GM23338 (cell line): Measurements from ENCODE around the gene EPHB3. TPM values are rescaled to one million over a fixed set of nuclear protein-coding genes. Genes with fewer than 3 reads are reported as not detected.

ENCODE experiments used
- ATAC-seq: fragments of 200-7000 bp; cut with Tn5 transposase; 3 replicates; pipeline ENCODE4 v1.9.1; 2020
- DNase-seq: peaks from one replicate; pipeline ENCODE4 v3.0.0-alpha.2; 2015; ENCODE audit warnings: low spot score
- H2AFZ ChIP-seq: fragments of 200-600 bp; sonication (generic); 2 replicates; pipeline ENCODE4 v1.8.0; 2016; ENCODE audit warnings: antibody characterized with exemption, mild to moderate bottlenecking, moderate library complexity
- H3F3A ChIP-seq: fragments of 200-600 bp; sonication (generic); replicated peaks from 2 replicates; pipeline ENCODE4 v1.8.0; 2017; ENCODE audit warnings: antibody characterized with exemption, mixed run types, low read depth
- H3K27ac ChIP-seq: fragments of 200-600 bp; sonication (generic); 2 replicates; pipeline ENCODE4 v1.6.1; 2016; ENCODE audit warnings: low read depth
- H3K27me3 ChIP-seq: fragments of 200-600 bp; sonication (generic); 2 replicates; pipeline ENCODE4 v1.8.0; 2016; ENCODE audit warnings: mild to moderate bottlenecking, mixed run types, moderate library complexity; ENCODE audit not compliant: insufficient read depth
- H3K36me3 ChIP-seq: fragments of 200-600 bp; sonication (generic); 2 replicates; pipeline ENCODE4 v1.8.0; 2016; ENCODE audit warnings: mild to moderate bottlenecking; ENCODE audit not compliant: insufficient read depth
- H3K4me1 ChIP-seq: fragments of 200-600 bp; sonication (generic); 2 replicates; pipeline ENCODE4 v1.8.0; 2016; ENCODE audit warnings: mild to moderate bottlenecking, moderate library complexity; ENCODE audit not compliant: insufficient read depth
- H3K4me2 ChIP-seq: fragments of 200-600 bp; sonication (generic); 2 replicates; pipeline ENCODE4 v1.7.1; 2017; ENCODE audit warnings: mixed run types
- H3K4me3 ChIP-seq: fragments of 200-600 bp; sonication (generic); 2 replicates; pipeline ENCODE4 v1.6.1; 2016; ENCODE audit warnings: mixed run types
- H3K79me2 ChIP-seq: fragments of 200-600 bp; sonication (generic); replicated peaks from 2 replicates; pipeline ENCODE4 v1.8.0; 2017; ENCODE audit warnings: mild to moderate bottlenecking; ENCODE audit not compliant: insufficient read depth
- H3K9me2 ChIP-seq: fragments of 200-600 bp; sonication (generic); 2 replicates; pipeline ENCODE4 v1.8.0; 2017; ENCODE audit not compliant: insufficient read depth
- H4K20me1 ChIP-seq: fragments of 200-600 bp; sonication (generic); replicated peaks from 2 replicates; pipeline ENCODE4 v1.8.0; 2017; ENCODE audit warnings: mild to moderate bottlenecking; ENCODE audit not compliant: insufficient read depth
- H3K27ac Mint-ChIP-seq: 2 replicates; pipeline ENCODE4 v1.8.0; 2020; ENCODE audit warnings: inconsistent platforms, mild to moderate bottlenecking, moderate library complexity, mixed read lengths
- H3K27me3 Mint-ChIP-seq: 3 replicates; pipeline ENCODE4 v1.8.0; 2022; ENCODE audit warnings: low read depth, mild to moderate bottlenecking, moderate library complexity, mixed read lengths, inconsistent platforms; ENCODE audit not compliant: insufficient read depth, poor library complexity
- H3K36me3 Mint-ChIP-seq: 3 replicates; pipeline ENCODE4 v1.8.0; 2021; ENCODE audit warnings: low read depth, mild to moderate bottlenecking, inconsistent platforms, moderate library complexity, mixed read lengths
- H3K4me1 Mint-ChIP-seq: 3 replicates; pipeline ENCODE4 v1.8.0; 2020; ENCODE audit warnings: mild to moderate bottlenecking, inconsistent platforms, mixed read lengths
- H3K4me3 Mint-ChIP-seq: 3 replicates; pipeline ENCODE4 v1.8.0; 2021; ENCODE audit warnings: moderate library complexity, mild to moderate bottlenecking, inconsistent platforms, mixed read lengths
- H3K9me3 Mint-ChIP-seq: 3 replicates; pipeline ENCODE4 v1.8.0; 2020; ENCODE audit warnings: moderate library complexity, mild to moderate bottlenecking, inconsistent platforms, mixed read lengths
- CREB1 ChIP-seq: fragments of 250-450 bp; sonication (Bioruptor Pico); IDR thresholded peaks from 2 replicates; pipeline ENCODE4 v1.5.0; 2020; ENCODE audit warnings: low read depth, mild to moderate bottlenecking, moderate library complexity
- CTCF ChIP-seq, 2 experiments: fragments of 200-600 bp in 1 of 2; sonication (generic) in 1 of 2; conservative IDR thresholded peaks; 2 replicates each; pipeline versions ENCODE4 v1.5.1 to v1.6.1; 2016 to 2017; ENCODE audit warnings: antibody characterized with exemption in 2 of 2, low read depth in 2 of 2, mild to moderate bottlenecking in 2 of 2, moderate library complexity in 1 of 2
- EZH2 ChIP-seq: fragments of 200-600 bp; sonication (generic); IDR thresholded peaks from one replicate; pipeline ENCODE4 v1.8.0; 2017; ENCODE audit warnings: antibody characterized with exemption, mild to moderate bottlenecking, low read depth; ENCODE audit not compliant: unreplicated experiment
- EZH2phosphoT487 ChIP-seq: fragments of 200-600 bp; sonication (generic); IDR thresholded peaks from one replicate; pipeline ENCODE4 v1.8.1; 2018; ENCODE audit warnings: antibody characterized with exemption; ENCODE audit not compliant: unreplicated experiment
- JUNB ChIP-seq: IDR thresholded peaks from one replicate; pipeline ENCODE4 v1.6.1; 2016; ENCODE audit warnings: antibody characterized with exemption; ENCODE audit not compliant: unreplicated experiment
- NANOG ChIP-seq: IDR thresholded peaks from 2 replicates; pipeline ENCODE4 v1.6.1; 2016; ENCODE audit warnings: antibody characterized with exemption, borderline replicate concordance
- REST ChIP-seq: IDR thresholded peaks from one replicate; pipeline ENCODE4 v1.6.1; 2018; ENCODE audit warnings: antibody characterized with exemption; ENCODE audit not compliant: unreplicated experiment
- STAT1 ChIP-seq: IDR thresholded peaks from one replicate; pipeline ENCODE4 v1.6.1; 2016; ENCODE audit warnings: antibody characterized with exemption; ENCODE audit not compliant: unreplicated experiment
- ZNF114 ChIP-seq: fragments of 250-450 bp; sonication (Bioruptor Pico); IDR thresholded peaks from 2 replicates; pipeline ENCODE4 v1.5.0; 2020; ENCODE audit warnings: mild to moderate bottlenecking, moderate library complexity
- ZNF331 ChIP-seq: fragments of 250-450 bp; sonication (Bioruptor Pico); IDR thresholded peaks from 2 replicates; pipeline ENCODE4 v1.5.0; 2020; ENCODE audit warnings: low read depth, mild to moderate bottlenecking, moderate library complexity
- polyA plus RNA-seq: library from polyadenylated mRNA; unstranded; fragments of >200 nt; fragmentation: Nextera tagmentation; extraction: Ambion mirVana; gene quantifications from 2 replicates; pipeline ENCODE4 v1.2.1, GENCODE V29; 2016
- total RNA-seq: library from RNA; depleted of rRNA; stranded (reverse); fragments of >200 nt; shearing (Covaris generic); gene quantifications from 2 replicates; pipeline ENCODE4 v1.2.3, GENCODE V29; 2014

Gene EPHB3
- total and polyA plus RNA-seq, 2 experiments from 2014 or later: 0.57 to 2.0 TPM

DNA sequence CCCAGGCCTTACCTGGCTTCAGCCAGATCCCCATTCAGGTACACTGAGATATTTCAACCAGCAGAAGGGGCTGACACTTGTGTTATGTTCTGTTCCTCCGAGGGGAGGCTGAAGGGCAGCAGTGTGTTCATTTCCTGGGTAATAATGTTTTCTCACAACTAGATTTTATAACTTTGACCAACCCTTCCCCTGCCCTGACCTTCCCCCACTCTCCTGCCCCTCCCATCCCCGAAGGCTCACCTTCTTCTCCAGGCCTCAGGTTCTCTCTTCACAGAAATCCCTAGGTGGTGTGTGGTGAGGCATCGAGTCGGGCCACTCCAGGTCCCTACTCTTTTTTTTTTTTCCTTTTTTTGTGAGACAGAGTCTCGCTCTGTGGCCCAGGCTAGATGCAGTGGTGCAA lies 34.6 kb downstream of the EPHB3 start (continued):
- no peak for TF ChIP-seq ZNF114 (CRISPR knock-in tag)
- TF ChIP-seq JUNB: no peak
- no peak for TF ChIP-seq CREB1 (CRISPR knock-in tag)
- no peak for TF ChIP-seq EZH2
- TF ChIP-seq STAT1: no peak
- no peak for TF ChIP-seq NANOG

GRCh38 chr3:184596886-184597575 lies 35.4 kb downstream of the EPHB3 start:
- H3K36me3 ChIP-seq: no peaks in the 10 kb centered on the region
- H3K27ac ChIP-seq: no peak overlapping the region
- H3K9me3 Mint-ChIP-seq: no peaks in the 10 kb centered on the region; the same call in 2 of the 3 replicates
- peaks cover 53% of the 10 kb centered on the region for H3K27me3 Mint-ChIP-seq
- H3K9me2 ChIP-seq: no peaks in the 10 kb centered on the region
- H3K27me3 ChIP-seq: peaks cover 71% of the 10 kb centered on the region
- no peak for ATAC-seq
- no peaks in the 10 kb centered on the region for H3K79me2 ChIP-seq
- H3K27ac Mint-ChIP-seq: no peak overlapping the region
- DNase-seq: no peak
- H2AFZ ChIP-seq: no peak overlapping the region
- H3K4me3 Mint-ChIP-seq: no peak overlapping the region
- 0 out of 2 replicates have a peak, but pooled peaks cover 6% of the 10 kb centered on the region for H4K20me1 ChIP-seq
- H3K4me1 ChIP-seq: peaks cover 39% of the 10 kb centered on the region
- no peak for TF ChIP-seq EZH2phosphoT487
- H3K4me2 ChIP-seq: no peak overlapping the region
- H3K4me1 Mint-ChIP-seq: peaks cover 47% of the 10 kb centered on the region
- no peaks in the 10 kb centered on the region for H3F3A ChIP-seq
- H3K36me3 Mint-ChIP-seq: no peaks in the 10 kb centered on the region
- no peak overlapping the region for H3K4me3 ChIP-seq

DNA sequence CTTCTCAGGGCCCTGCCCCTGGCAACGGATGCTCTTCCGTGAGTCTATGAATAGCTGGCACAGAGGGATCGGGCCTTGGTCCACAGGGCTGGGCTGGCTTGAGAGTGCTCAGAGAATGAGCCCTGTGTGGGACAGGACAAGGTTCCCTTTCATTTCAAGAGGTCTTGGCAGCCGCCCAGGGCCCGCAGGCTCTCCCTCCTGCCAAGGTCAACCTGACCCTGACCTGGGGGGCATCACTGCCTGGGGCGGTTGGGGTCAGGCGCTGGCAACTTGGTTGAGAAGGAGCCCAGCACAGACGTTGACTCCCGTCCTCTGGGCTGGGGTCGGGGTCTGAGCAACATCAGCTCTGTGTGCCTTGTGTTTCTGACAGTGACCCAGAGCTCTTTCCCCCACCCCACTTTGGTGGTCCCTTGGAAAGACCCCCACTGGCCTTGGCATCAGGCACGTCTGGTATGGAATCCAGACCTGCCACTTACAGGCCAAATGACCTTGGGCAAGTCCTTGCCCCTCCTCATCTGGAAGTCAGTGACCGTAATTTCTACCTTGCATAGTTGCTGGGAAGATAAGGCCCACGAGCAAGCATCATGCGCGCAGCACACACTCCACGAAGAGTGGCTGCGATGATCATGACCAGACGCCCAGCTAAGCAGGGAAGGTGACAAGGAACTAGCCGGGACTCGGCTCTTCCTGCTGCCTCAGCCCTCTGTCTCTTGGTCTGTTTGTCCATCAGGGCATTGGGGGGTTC lies 36.4 kb downstream of the EPHB3 start:
- no peaks in the 10 kb centered on the region; the same call in 2 of the 3 replicates for H3K9me3 Mint-ChIP-seq
- peaks cover 54% of the 10 kb centered on the region for H3K27me3 Mint-ChIP-seq
- no peaks in the 10 kb centered on the region for H3K79me2 ChIP-seq
- H3K27me3 ChIP-seq: peaks cover 71% of the 10 kb centered on the region
- H3K36me3 Mint-ChIP-seq: no peaks in the 10 kb centered on the region
- no peak overlapping the region for H3K27ac ChIP-seq
- H4K20me1 ChIP-seq: 0 out of 2 replicates have a peak, but pooled peaks cover 6% of the 10 kb centered on the region
- no peaks in the 10 kb centered on the region for H3K36me3 ChIP-seq
- DNase-seq (no peak), ATAC-seq (no peak)
- no peaks in the 10 kb centered on the region for H3K9me2 ChIP-seq
- H3K4me3 Mint-ChIP-seq: no peak overlapping the region; the same call in 2 of the 3 replicates
- no peak overlapping the region for H3K4me3 ChIP-seq
- peaks cover 8% of the 10 kb centered on the region for H3F3A ChIP-seq
- H3K4me1 Mint-ChIP-seq: peaks cover 46% of the 10 kb centered on the region
- no peak overlapping the region for H3K4me2 ChIP-seq
- H3K4me1 ChIP-seq: peaks cover 38% of the 10 kb centered on the region
- no peak overlapping the region for H3K27ac Mint-ChIP-seq
- no peak overlapping the region for H2AFZ ChIP-seq
- TF ChIP-seq STAT1: no peak
- TF ChIP-seq CTCF (conservative IDR thresholded peaks at IDR 0.05; ENCODE audit: low read depth in 2 of 2): no peak
- TF ChIP-seq CREB1 (CRISPR knock-in tag): no peak
- TF ChIP-seq ZNF114 (CRISPR knock-in tag): no peak
- no peak for TF ChIP-seq REST
- no peak for TF ChIP-seq JUNB
- no peak for TF ChIP-seq ZNF331 (CRISPR knock-in tag)
